Esophagus muscularis mucosa (tissue), 4 donors: ENCODE results near the gene TUFT1.

ENCODE experiments used
- CTCF ChIP-seq, 3 experiments: fragments of 200-600 bp in 2 of 3; fragments of 450-650 bp in 1 of 3; sonication (generic) in 2 of 3; IDR thresholded peaks; one replicate each; pipeline ENCODE4 v1.5.1; 2017 to 2019; ENCODE audit warnings: antibody characterized with exemption in 3 of 3, mild to moderate bottlenecking in 2 of 3, moderate library complexity in 1 of 3
- EP300 ChIP-seq: sonication (generic); formaldehyde crosslinking; IDR thresholded peaks from one replicate; pipeline ENCODE4 v1.6.1; 2017; ENCODE audit warnings: antibody characterized with exemption
- POLR2A ChIP-seq: fragments of 450-650 bp; IDR thresholded peaks from one replicate; pipeline ENCODE4 v1.6.1; 2017; ENCODE audit warnings: antibody characterized with exemption, moderate library complexity, mild to moderate bottlenecking, low read depth
- POLR2AphosphoS5 ChIP-seq, 2 donors: sonication (generic); formaldehyde crosslinking; IDR thresholded peaks; one replicate each; pipeline ENCODE4 v1.6.1; 2017; ENCODE audit warnings: antibody characterized with exemption in 2 of 2

GRCh38 chr1:151494741-151495281 is 45.3 kb upstream of the TUFT1 start:
- TF ChIP-seq CTCF (IDR thresholded peaks at IDR 0.05) (no peak), POLR2A (no peak), EP300 (no peak), POLR2AphosphoS5 (IDR thresholded peaks at IDR 0.05) (no peak)
